PC-9 (cell line): ENCODE data around the gene CACNA1I. TPM values are rescaled to one million over a fixed set of nuclear protein-coding genes. Genes with fewer than 3 reads are reported as not detected.

ENCODE experiments used
- BruUV-seq: library from RNA; stranded (reverse); fragments of 400-500 nt; replicated peaks from 2 replicates; lab custom pipeline; 2021; lab: Mats Ljungman, UMichigan
- CTCF ChIA-PET: fragments of 300-600 bp; sonication (Branson Sonifier 250); formaldehyde crosslinking; loops from one replicate; lab custom pipeline; 2022; ENCODE audit warnings: antibody characterized with exemption; lab: Charles Lee
- POLR2A ChIA-PET: fragments of 300-600 bp; sonication (Branson Sonifier 250); formaldehyde crosslinking; loops from one replicate; lab custom pipeline; 2022; ENCODE audit warnings: antibody characterized with exemption; ENCODE audit not compliant: unreplicated experiment; lab: Charles Lee
- DNase-seq, 2 experiments: peaks; one replicate each; pipeline versions ENCODE4 v3.0.0 to v3.0.0-alpha.2; 2015 to 2022; ENCODE audit warnings: mixed read lengths in 1 of 2
- H2AFZ ChIP-seq: fragments of 200-600 bp; sonication (generic); 2 replicates; pipeline ENCODE4 v1.8.1; 2017; ENCODE audit warnings: antibody characterized with exemption
- H3F3A ChIP-seq: fragments of 200-600 bp; sonication (generic); 2 replicates; pipeline ENCODE4 v1.8.1; 2017; ENCODE audit warnings: antibody characterized with exemption, mild to moderate bottlenecking, low read depth; ENCODE audit not compliant: insufficient read depth
- H3K27ac ChIP-seq: fragments of 200-600 bp; sonication (generic); 2 replicates; pipeline ENCODE4 v1.6.1; 2016; ENCODE audit warnings: mixed run types
- H3K27me3 ChIP-seq: fragments of 200-600 bp; sonication (generic); 2 replicates; pipeline ENCODE4 v1.6.1; 2016; ENCODE audit warnings: low read depth, mixed run types; ENCODE audit not compliant: insufficient read depth
- H3K36me3 ChIP-seq: fragments of 200-600 bp; sonication (generic); 2 replicates; pipeline ENCODE4 v1.6.1; 2016; ENCODE audit warnings: low read depth, mixed run types
- H3K4me1 ChIP-seq: fragments of 200-600 bp; sonication (generic); replicated peaks from 2 replicates; pipeline ENCODE4 v1.6.1; 2016; ENCODE audit warnings: mixed run types; ENCODE audit not compliant: insufficient read depth
- H3K4me2 ChIP-seq: fragments of 200-600 bp; sonication (generic); 2 replicates; pipeline ENCODE4 v1.6.1; 2017; ENCODE audit warnings: mixed run types
- H3K4me3 ChIP-seq: fragments of 200-600 bp; sonication (generic); 2 replicates; pipeline ENCODE4 v1.6.1; 2016; ENCODE audit warnings: mixed run types
- H3K79me2 ChIP-seq: fragments of 200-600 bp; sonication (generic); 2 replicates; pipeline ENCODE4 v1.6.1; 2017; ENCODE audit warnings: low read depth, mixed run types
- H3K9me2 ChIP-seq: fragments of 200-600 bp; sonication (generic); 2 replicates; pipeline ENCODE4 v1.8.1; 2017; ENCODE audit warnings: mild to moderate bottlenecking; ENCODE audit not compliant: insufficient read depth
- H3K9me3 ChIP-seq: fragments of 200-600 bp; sonication (generic); 2 replicates; pipeline ENCODE4 v1.8.1; 2016; ENCODE audit warnings: low read depth; ENCODE audit not compliant: insufficient read depth
- H4K20me1 ChIP-seq: fragments of 200-600 bp; sonication (generic); 2 replicates; pipeline ENCODE4 v1.8.1; 2017; ENCODE audit not compliant: insufficient read depth
- EZH2 ChIP-seq: fragments of 200-600 bp; sonication (generic); IDR thresholded peaks from 2 replicates; pipeline ENCODE4 v1.8.0; 2017; ENCODE audit warnings: antibody characterized with exemption, low read depth
- intact Hi-C: fragments of 100-400 bp; cut with micrococcal nuclease; formaldehyde crosslinking; loops from one replicate; pipeline ENCODE4 v1.10.0; 2022; ENCODE audit not compliant: unreplicated experiment
- total RNA-seq: library from RNA; stranded (reverse); gene quantifications from 2 replicates; pipeline ENCODE4 v1.2.3, GENCODE V29; 2021
- TF ChIP-seq, protein P1 (sequence below): fragments of 200-600 bp; sonication (generic); conservative IDR thresholded peaks from 2 replicates; pipeline ENCODE4 v1.6.1; 2017; ENCODE audit warnings: mixed run types, antibody characterized with exemption, mild to moderate bottlenecking, moderate library complexity

The CACNA1I gene
- total RNA-seq, 1 experiment from 2014 or later, result 2.8 TPM

DNA sequence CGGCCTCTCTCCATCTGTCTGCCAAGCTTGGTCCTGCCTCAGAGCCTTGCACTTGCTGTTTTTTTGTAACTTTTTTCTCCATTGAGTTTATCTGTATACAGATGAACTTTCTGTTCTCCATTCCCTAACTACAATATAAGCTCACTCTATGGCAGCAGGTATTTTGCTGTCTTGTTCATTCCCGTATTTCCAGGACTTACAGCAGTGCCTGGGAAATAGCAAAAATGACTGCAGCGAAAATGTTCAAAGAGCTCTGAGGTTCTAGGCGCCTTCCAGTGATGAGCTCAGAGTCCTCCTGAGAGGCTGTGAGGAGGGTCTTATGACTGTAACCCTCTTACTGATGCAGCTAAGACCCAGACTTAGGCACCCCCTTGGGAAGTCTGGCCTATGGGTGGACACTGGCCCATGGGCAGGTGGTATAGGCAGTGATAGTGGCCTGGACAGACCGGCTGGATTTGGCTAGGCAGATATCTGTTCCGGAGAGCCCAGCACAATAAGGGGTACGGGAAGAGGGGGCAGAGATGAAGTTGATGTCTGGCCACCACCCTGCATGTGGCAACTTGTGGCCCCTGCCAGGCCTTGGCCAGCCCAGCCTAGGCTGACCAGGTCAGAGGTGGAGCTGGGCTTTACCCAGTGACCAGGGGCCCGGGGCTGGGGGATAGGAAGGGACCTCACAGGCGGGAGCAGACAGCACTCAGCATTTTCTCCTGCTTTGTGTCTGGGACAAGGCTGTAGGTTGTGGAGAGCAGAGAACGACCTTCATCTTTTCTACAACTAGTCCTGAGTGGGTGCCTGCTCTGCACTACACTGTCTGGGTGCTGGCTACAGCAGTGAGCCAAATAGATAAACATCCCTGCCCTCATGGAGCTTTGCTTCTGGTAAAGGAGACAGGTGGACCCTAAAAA lies 45.5 kb upstream of the CACNA1I start:
- Histone ChIP-seq H3K79me2 (peaks cover 46% of the 10 kb centered on the region), H3K4me1 (peaks cover 43% of the 10 kb centered on the region), H3K27me3 (no peaks in the 10 kb centered on the region), H3K4me3 (no peak overlapping the region), H3K4me2 (no peak overlapping the region), H3K27ac (peak overlapping the region; percentile 17; the same call in 1 of the 2 replicates), H2AFZ (no peak overlapping the region), H3K36me3 (peaks cover 40% of the 10 kb centered on the region), H4K20me1 (peaks cover 81% of the 10 kb centered on the region), H3K9me3 (no peaks in the 10 kb centered on the region), H3F3A (peaks cover 85% of the 10 kb centered on the region), H3K9me2 (no peaks in the 10 kb centered on the region)
- TF ChIP-seq, protein P1, sequence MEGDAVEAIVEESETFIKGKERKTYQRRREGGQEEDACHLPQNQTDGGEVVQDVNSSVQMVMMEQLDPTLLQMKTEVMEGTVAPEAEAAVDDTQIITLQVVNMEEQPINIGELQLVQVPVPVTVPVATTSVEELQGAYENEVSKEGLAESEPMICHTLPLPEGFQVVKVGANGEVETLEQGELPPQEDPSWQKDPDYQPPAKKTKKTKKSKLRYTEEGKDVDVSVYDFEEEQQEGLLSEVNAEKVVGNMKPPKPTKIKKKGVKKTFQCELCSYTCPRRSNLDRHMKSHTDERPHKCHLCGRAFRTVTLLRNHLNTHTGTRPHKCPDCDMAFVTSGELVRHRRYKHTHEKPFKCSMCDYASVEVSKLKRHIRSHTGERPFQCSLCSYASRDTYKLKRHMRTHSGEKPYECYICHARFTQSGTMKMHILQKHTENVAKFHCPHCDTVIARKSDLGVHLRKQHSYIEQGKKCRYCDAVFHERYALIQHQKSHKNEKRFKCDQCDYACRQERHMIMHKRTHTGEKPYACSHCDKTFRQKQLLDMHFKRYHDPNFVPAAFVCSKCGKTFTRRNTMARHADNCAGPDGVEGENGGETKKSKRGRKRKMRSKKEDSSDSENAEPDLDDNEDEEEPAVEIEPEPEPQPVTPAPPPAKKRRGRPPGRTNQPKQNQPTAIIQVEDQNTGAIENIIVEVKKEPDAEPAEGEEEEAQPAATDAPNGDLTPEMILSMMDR, result no peak
- TF ChIP-seq EZH2, result no peak
- intact Hi-C loops, result loop anchor here (5.0 to 10.0 kb wide), 5 partner anchors 280 to 773 kb away; partner anchors contain the start of genes CBX7 and PDGFB
- no TSS peak for BruUV-seq
- DNase-seq, result peak in 1 of 2 experiments; percentile 33
- ChIA-PET POLR2A (interaction anchor here (0.5 to 0.6 kb wide), 4 partner anchors 24 to 500 kb away, joined by 3 to 15 read pairs (median 3); partner anchors contain the start of gene TAB1), CTCF (interaction anchor here (0.9 kb wide), 1 partner anchor 187 kb away, joined by 3 read pairs; no protein-coding TSS in a partner anchor)

GRCh38 chr22:39525658-39525975 lies 44.9 kb upstream of the CACNA1I start:
- Histone ChIP-seq H2AFZ (no peak overlapping the region), H3K4me1 (peaks cover 43% of the 10 kb centered on the region), H3K9me2 (no peaks in the 10 kb centered on the region), H3K36me3 (peaks cover 40% of the 10 kb centered on the region), H4K20me1 (peaks cover 81% of the 10 kb centered on the region), H3K4me3 (no peak overlapping the region), H3K9me3 (no peaks in the 10 kb centered on the region), H3K4me2 (no peak overlapping the region), H3K27ac (peak overlapping the region; percentile 17; the same call in 1 of the 2 replicates), H3F3A (peaks cover 91% of the 10 kb centered on the region), H3K79me2 (peaks cover 50% of the 10 kb centered on the region), H3K27me3 (no peaks in the 10 kb centered on the region)
- TF ChIP-seq, protein P1, result no peak
- no peak for TF ChIP-seq EZH2
- CTCF ChIA-PET, result interaction anchor here (0.7 kb wide), 1 partner anchor 24 kb away, joined by 3 read pairs; the partner anchor contains the start of gene MIEF1
- POLR2A ChIA-PET, result interaction anchor here (0.7 kb wide), 1 partner anchor 110 kb away, joined by 3 read pairs; no protein-coding TSS in a partner anchor
- peak in 1 of 2 experiments; percentile 29 for DNase-seq
- no TSS peak for BruUV-seq
- intact Hi-C loops, result loop anchor here (5.0 to 10.0 kb wide), 3 partner anchors 281 to 758 kb away; partner anchors contain the start of gene PDGFB

DNA sequence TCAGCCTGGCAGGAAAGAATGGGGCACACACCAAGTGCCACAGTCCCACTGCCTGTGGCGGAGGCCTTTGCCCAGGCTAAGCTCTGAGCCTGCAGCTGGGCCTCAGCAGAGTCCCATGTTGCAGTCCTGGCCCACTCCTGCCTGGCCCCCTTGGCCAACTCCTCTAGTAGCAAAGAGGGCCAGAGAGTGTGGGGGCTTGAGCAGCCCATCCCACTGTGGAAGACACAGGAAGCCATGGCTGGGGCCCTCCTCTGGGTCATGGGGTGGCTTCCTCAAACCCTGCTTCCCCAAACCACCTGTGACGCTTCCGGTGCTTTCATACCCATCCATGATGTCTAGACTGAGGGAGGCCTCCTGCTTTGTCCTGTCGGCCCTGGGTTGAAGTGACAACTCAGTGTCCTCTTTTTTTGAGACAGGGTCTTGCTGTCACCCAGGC lies 43.8 kb upstream of the CACNA1I start:
- peak in 1 of 2 experiments; percentile 35 for DNase-seq
- peaks cover 94% of the 10 kb centered on the region for H3F3A ChIP-seq
- intact Hi-C loops, result loop anchor here (5.0 to 10.0 kb wide), 3 partner anchors 282 to 759 kb away; partner anchors contain the start of gene PDGFB
- H3K9me2 ChIP-seq, result no peaks in the 10 kb centered on the region
- TF ChIP-seq, protein P1, result no peak
- TF ChIP-seq EZH2, result no peak
- H3K4me1 ChIP-seq, result peaks cover 52% of the 10 kb centered on the region
- H2AFZ ChIP-seq, result no peak overlapping the region
- H3K4me3 ChIP-seq, result no peak overlapping the region
- ChIA-PET CTCF (interaction anchor here (0.6 to 0.7 kb wide), 4 partner anchors 127 to 788 kb away, joined by 3 to 10 read pairs (median 6); partner anchors contain the start of gene TAB1), POLR2A (no interaction called here)
- H4K20me1 ChIP-seq, result peaks cover 75% of the 10 kb centered on the region
- H3K27me3 ChIP-seq, result no peaks in the 10 kb centered on the region
- H3K27ac ChIP-seq, result 0 out of 2 replicates have a peak overlapping the region, but pooled peaks have one; percentile 19
- H3K36me3 ChIP-seq, result peaks cover 32% of the 10 kb centered on the region
- no TSS peak for BruUV-seq
- peaks cover 50% of the 10 kb centered on the region for H3K79me2 ChIP-seq
- no peak overlapping the region for H3K4me2 ChIP-seq
- no peaks in the 10 kb centered on the region for H3K9me3 ChIP-seq
